Stimulated activated CD8-positive, alpha-beta memory T cell treated with anti-CD3 and anti-CD28 coated beads, Interleukin-7, amount 100 ng/mL, for 4 hours (primary cell): ENCODE data around the gene COL15A1.

Experiments
- DNase-seq, 2 donors: peaks; one replicate each; pipeline ENCODE4 v3.0.0-alpha.2; 2020; ENCODE audit warnings: low read depth in 2 of 2

COL15A1 gene

GRCh38 chr9:99037769-99038483 is 94.2 kb downstream of the COL15A1 start:
- DNase-seq: no peak

- DNase-seq: no peak
Observed at GRCh38 chr9:99038484-99038820, 94.7 kb downstream of the COL15A1 start.

- no peak for DNase-seq
Observed at GRCh38 chr9:99039505-99040182, 95.9 kb downstream of the COL15A1 start.

- no peak for DNase-seq
Observed at GRCh38 chr9:99040251-99040900, 96.7 kb downstream of the COL15A1 start.

GRCh38 chr9:99040911-99041582 is 97.3 kb downstream of the COL15A1 start:
- DNase-seq: no peak

GRCh38 chr9:99041618-99042017 is 97.9 kb downstream of the COL15A1 start:
- DNase-seq: no peak

GRCh38 chr9:99042620-99043019 is 98.9 kb downstream of the COL15A1 start:
- no peak for DNase-seq

GRCh38 chr9:99044827-99045226 is 101.1 kb downstream of the COL15A1 start:
- no peak for DNase-seq

- no peak for DNase-seq
Observed at GRCh38 chr9:99046068-99046467, 102.4 kb downstream of the COL15A1 start.

- DNase-seq: no peak
Observed at GRCh38 chr9:99046542-99047071, 102.9 kb downstream of the COL15A1 start.

- DNase-seq: no peak
Observed at GRCh38 chr9:99049228-99049627, 105.5 kb downstream of the COL15A1 start.

GRCh38 chr9:99049641-99050040 is 105.9 kb downstream of the COL15A1 start:
- DNase-seq: no peak

GRCh38 chr9:99050292-99050911 is 106.7 kb downstream of the COL15A1 start:
- DNase-seq: no peak

- DNase-seq: no peak
Observed at GRCh38 chr9:99050924-99051323, 107.2 kb downstream of the COL15A1 start.

- DNase-seq: no peak
Observed at GRCh38 chr9:99051406-99051805, 107.7 kb downstream of the COL15A1 start.

- no peak for DNase-seq
Observed at GRCh38 chr9:99051851-99052250, 108.1 kb downstream of the COL15A1 start.

- no peak for DNase-seq
Observed at GRCh38 chr9:99052815-99053715, 109.4 kb downstream of the COL15A1 start.

GRCh38 chr9:99054581-99054980 is 110.9 kb downstream of the COL15A1 start:
- DNase-seq: no peak

- no peak for DNase-seq
Observed at GRCh38 chr9:99055384-99055783, 111.7 kb downstream of the COL15A1 start.

GRCh38 chr9:99056186-99056585 is 112.5 kb downstream of the COL15A1 start:
- DNase-seq: no peak
